ENCODE results near the gene MTRFR. TPM values are rescaled to one million over a fixed set of nuclear protein-coding genes. Genes with fewer than 3 reads are reported as not detected.

Gene MTRFR
- total RNA-seq, 1 experiment from 2014 or later: 15.3 TPM

DNA sequence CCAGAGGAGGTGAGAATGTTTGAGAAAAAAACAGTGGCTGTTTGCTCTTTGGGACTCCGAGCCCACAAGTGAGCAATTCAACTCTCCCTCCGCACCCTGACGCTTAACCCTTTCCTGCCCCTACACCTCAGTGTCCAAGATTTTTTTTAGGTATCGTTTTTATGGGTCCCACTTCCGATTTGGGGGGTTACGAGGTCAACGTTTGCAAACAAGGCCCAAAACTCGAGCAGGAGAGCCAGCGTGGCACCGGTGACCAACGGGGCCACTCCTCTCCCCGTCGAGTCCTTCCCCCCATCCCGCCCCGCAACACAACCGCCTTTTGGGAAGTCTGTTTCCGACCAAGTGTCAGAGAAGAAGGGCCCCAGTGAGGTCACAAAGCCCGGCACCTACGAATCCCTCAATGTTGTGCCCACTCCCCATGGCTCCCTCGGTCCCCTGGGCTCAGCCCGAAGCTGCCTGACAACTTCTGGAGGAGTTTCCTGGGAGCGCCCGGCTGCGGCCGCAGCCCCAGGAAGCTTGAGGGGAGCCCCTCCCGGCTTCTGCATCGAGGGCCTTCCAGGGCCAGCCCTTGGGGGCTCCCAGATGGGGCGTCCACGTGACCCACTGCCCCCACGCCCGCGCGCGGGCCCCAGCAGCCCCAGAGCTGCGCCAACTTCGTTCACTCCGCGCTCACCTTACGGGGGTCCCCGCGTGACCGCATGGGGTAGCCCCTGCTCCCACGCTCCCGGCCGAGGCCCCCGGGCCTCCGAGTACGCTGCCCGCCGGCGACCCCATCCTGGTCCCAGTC is 37.2 kb downstream of the MTRFR start:
- no peak for DNase-seq (ENCODE audit: low spot score)

DNA sequence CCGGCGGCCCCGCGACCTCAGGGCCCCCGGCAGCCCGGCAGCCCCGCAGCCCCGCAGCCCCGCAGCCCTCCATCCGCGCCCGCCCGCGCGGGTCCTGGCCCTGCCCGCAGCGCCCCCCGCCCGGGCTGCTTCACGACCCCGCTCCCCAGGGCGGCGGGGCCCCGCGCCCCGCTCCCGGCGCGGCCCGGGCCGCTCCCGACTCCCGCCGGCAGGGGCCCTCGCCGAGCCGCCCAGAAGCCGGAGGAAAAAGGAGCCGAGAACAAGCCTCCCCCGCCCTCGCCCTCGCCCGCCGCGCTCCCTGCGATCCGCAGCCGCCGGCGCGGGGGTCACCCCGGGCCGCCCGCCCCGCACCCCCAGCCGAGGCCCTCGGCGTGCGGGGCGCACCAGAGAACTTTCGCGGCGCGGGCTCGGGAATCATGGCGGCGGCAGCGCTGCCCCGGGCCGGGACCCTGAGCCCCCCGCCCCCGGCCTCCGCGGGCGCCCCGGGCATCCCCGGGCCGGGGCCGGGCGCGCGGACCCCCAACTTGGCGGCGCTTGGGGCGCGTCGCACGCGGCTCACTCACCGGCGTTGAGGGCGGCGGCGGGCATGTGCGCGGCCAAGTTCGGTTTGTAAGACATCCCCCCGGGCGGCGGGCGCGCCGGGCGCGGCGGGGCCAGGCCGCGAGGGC is 37.9 kb downstream of the MTRFR start:
- peak; percentile 35 for DNase-seq (ENCODE audit: low spot score)

GRCh38 chr12:123273166-123273565 is 39.9 kb downstream of the MTRFR start:
- no peak for DNase-seq (ENCODE audit: low spot score)

GRCh38 chr12:123278101-123278627 is 44.9 kb downstream of the MTRFR start:
- no peak for DNase-seq (ENCODE audit: low spot score)

GRCh38 chr12:123280971-123281370 is 47.7 kb downstream of the MTRFR start:
- no peak for DNase-seq (ENCODE audit: low spot score)

- no peak for DNase-seq (ENCODE audit: low spot score)
These were observed 48.9 kb downstream of the MTRFR start for GRCh38 chr12:123282111-123282510.

- no peak for DNase-seq (ENCODE audit: low spot score)
These were observed 50.2 kb downstream of the MTRFR start for GRCh38 chr12:123283461-123283860.

DNA sequence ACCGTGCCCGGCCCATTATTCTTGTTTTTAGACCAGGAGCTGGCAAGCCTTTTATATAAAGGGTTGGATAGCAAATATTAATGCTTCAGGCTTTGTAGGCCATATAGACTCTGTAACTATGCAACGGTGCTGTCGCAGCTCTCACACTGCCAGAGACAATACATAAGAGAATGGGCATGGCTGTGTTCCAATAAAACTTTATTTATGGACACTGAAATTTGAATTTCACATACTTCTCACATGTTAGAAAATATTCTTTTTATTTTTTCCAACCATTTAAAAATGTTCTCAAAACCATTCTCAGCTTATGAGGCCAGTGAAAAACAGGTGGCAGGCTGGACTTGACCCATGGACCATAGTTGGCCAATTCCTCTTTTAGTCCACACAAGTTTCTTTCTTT is 51.4 kb downstream of the MTRFR start:
- DNase-seq (ENCODE audit: low spot score): no peak

- no peak for DNase-seq (ENCODE audit: low spot score)
These were observed 53.6 kb downstream of the MTRFR start for GRCh38 chr12:123286652-123287373.

- DNase-seq (ENCODE audit: low spot score): no peak
These were observed 55.6 kb downstream of the MTRFR start for GRCh38 chr12:123288751-123289346.

- DNase-seq (ENCODE audit: low spot score): no peak
These were observed 56.7 kb downstream of the MTRFR start for GRCh38 chr12:123289911-123290310.

GRCh38 chr12:123293178-123293760 is 60.0 kb downstream of the MTRFR start:
- DNase-seq (ENCODE audit: low spot score): no peak

DNA sequence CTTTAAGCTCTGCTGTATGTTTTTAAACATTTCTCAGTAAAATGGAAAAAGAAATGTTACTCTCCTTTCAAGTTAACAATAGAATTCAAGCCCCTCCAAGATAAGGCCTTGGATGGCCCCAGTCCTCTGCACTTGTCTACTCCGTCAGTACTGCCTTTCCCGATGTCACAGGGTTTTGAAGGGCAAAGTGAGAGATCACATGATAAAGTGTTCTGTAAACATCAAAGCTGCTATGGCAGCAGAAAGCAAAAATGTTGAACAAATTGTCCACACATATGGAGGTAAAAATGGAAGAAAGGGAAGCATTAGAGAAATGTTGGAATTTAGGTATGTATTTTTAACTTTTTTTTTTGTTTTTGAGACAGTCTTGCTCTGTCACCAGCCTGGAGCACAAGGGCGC is 71.9 kb downstream of the MTRFR start:
- no peak for DNase-seq (ENCODE audit: low spot score)

- DNase-seq (ENCODE audit: low spot score): no peak
These were observed 73.0 kb downstream of the MTRFR start for GRCh38 chr12:123306200-123306599.

Other genes with a start within 250 kb of the MTRFR start
- 2.0 and 3.3 TPM in 2 replicates for gene PITPNM2, start 82.3 kb upstream of the MTRFR start, total RNA-seq (2014; rRNA removed; shearing (Covaris generic))
- gene MPHOSPH9, start 295 bp upstream of the MTRFR start, total RNA-seq (2014; rRNA removed; shearing (Covaris generic)): 61.8 and 71.1 TPM in 2 replicates
- gene CDK2AP1, start 38.4 kb downstream of the MTRFR start, total RNA-seq (2014; rRNA removed; shearing (Covaris generic)): 287 and 344 TPM in 2 replicates
- gene SBNO1, start 131.4 kb downstream of the MTRFR start, total RNA-seq (2014; rRNA removed; shearing (Covaris generic)): 12.8 and 19.7 TPM in 2 replicates
- gene KMT5A, start 150.7 kb downstream of the MTRFR start, total RNA-seq (2014; rRNA removed; shearing (Covaris generic)): 28.4 and 34.0 TPM in 2 replicates
- 3.2 and 3.5 TPM in 2 replicates for gene RILPL2, start 203.2 kb downstream of the MTRFR start, total RNA-seq (2014; rRNA removed; shearing (Covaris generic))
- gene SNRNP35, start 224.7 kb downstream of the MTRFR start, total RNA-seq (2014; rRNA removed; shearing (Covaris generic)): 8.4 and 16.9 TPM in 2 replicates

Measured in H4 (cell line).